IMR-90 (cell line): ENCODE results near the gene DPP6. TPM values are rescaled to one million over a fixed set of nuclear protein-coding genes. Genes with fewer than 3 reads are reported as not detected.
A peak's percentile ranks its signal among the peaks of the same experiment; 100 is the strongest.

Experiments
- ATAC-seq: fragments of 200-7000 bp; cut with Tn5 transposase; 2 replicates; pipeline ENCODE4 v1.9.1; 2020; ENCODE audit warnings: low read depth, mild to moderate bottlenecking, moderate library complexity
- BruUV-seq: library from RNA; stranded (reverse); fragments of 400-500 nt; replicated peaks from 2 replicates; lab custom pipeline; 2021; lab: Mats Ljungman, UMichigan
- CTCF ChIA-PET: fragments of 300-600 bp; formaldehyde crosslinking; extraction: SDS; loops from one replicate; lab custom pipeline; 2021; ENCODE audit warnings: antibody characterized with exemption; lab: Yijun Ruan, JAX
- POLR2A ChIA-PET: fragments of 300-600 bp; sonication (Branson Sonifier 250); formaldehyde crosslinking; loops from one replicate; lab custom pipeline; 2022; ENCODE audit warnings: antibody characterized with exemption; ENCODE audit not compliant: unreplicated experiment; lab: Charles Lee
- DNase-seq: peaks from one replicate; pipeline ENCODE4 v3.0.0; 2013
- H2AFZ ChIP-seq: replicated peaks from 2 replicates; pipeline ENCODE3; 2013; ENCODE audit warnings: low read length, mild to moderate bottlenecking; ENCODE audit not compliant: poor library complexity
- H2AK5ac ChIP-seq: 2 replicates; pipeline ENCODE4 v1.6.1; 2013; ENCODE audit warnings: low read depth, low read length, inconsistent platforms
- H2AK9ac ChIP-seq: replicated peaks from 2 replicates; pipeline ENCODE3; 2013; ENCODE audit warnings: mild to moderate bottlenecking, low read depth, low read length, moderate library complexity; ENCODE audit not compliant: poor library complexity
- H2BK120ac ChIP-seq: 2 replicates; pipeline ENCODE4 v1.6.1; 2013; ENCODE audit warnings: low read depth, low read length, inconsistent platforms
- H2BK15ac ChIP-seq: 3 replicates; pipeline ENCODE4 v1.6.1; 2013; ENCODE audit warnings: low read depth, low read length, inconsistent platforms
- H2BK20ac ChIP-seq: 2 replicates; pipeline ENCODE4 v1.6.1; 2013; ENCODE audit warnings: low read depth, mild to moderate bottlenecking, inconsistent platforms, low read length, moderate library complexity
- H2BK5ac ChIP-seq: 2 replicates; pipeline ENCODE4 v1.6.1; 2013; ENCODE audit warnings: mild to moderate bottlenecking, low read depth, low read length, inconsistent platforms; ENCODE audit not compliant: poor library complexity, severe bottlenecking
- H3K14ac ChIP-seq: replicated peaks from 2 replicates; pipeline ENCODE4 v1.6.1; 2013; ENCODE audit warnings: low read depth, low read length, inconsistent platforms
- H3K18ac ChIP-seq: 2 replicates; pipeline ENCODE4 v1.6.1; 2013; ENCODE audit warnings: low read depth, low read length, control low read depth
- H3K23ac ChIP-seq: 2 replicates; pipeline ENCODE4 v1.6.1; 2013; ENCODE audit warnings: low read depth, low read length, inconsistent platforms
- H3K27ac ChIP-seq: 2 replicates; pipeline ENCODE4 v1.5.1; 2013; ENCODE audit warnings: mild to moderate bottlenecking, control low read depth, low read length; ENCODE audit not compliant: insufficient read depth
- H3K27me3 ChIP-seq: 2 replicates; pipeline ENCODE4 v1.6.1; 2013; ENCODE audit warnings: low read length; ENCODE audit not compliant: control insufficient read depth, insufficient read depth
- H3K36me3 ChIP-seq: 2 replicates; pipeline ENCODE4 v1.6.1; 2013; ENCODE audit warnings: low read length, mixed read lengths; ENCODE audit not compliant: control insufficient read depth, insufficient read depth
- H3K4ac ChIP-seq: 2 replicates; pipeline ENCODE4 v1.6.1; 2013; ENCODE audit warnings: low read depth, low read length, inconsistent platforms
- H3K4me1 ChIP-seq: 2 replicates; pipeline ENCODE4 v1.6.1; 2013; ENCODE audit warnings: low read length, mixed read lengths; ENCODE audit not compliant: control insufficient read depth, insufficient read depth
- H3K4me2 ChIP-seq: 2 replicates; pipeline ENCODE4 v1.6.1; 2013; ENCODE audit warnings: low read depth, mild to moderate bottlenecking, control low read depth, low read length, moderate library complexity
- H3K4me3 ChIP-seq: 2 replicates; pipeline ENCODE4 v1.5.1; 2013; ENCODE audit warnings: low read depth, mild to moderate bottlenecking, control low read depth, low read length, moderate library complexity; ENCODE audit not compliant: insufficient read depth
- H3K56ac ChIP-seq: 2 replicates; pipeline ENCODE4 v1.6.1; 2013; ENCODE audit warnings: low read length, inconsistent platforms; ENCODE audit not compliant: insufficient read depth; ENCODE audit errors: extremely low read depth
- H3K79me1 ChIP-seq, 2 experiments: 2 replicates each; pipeline ENCODE4 v1.6.1; 2013; ENCODE audit warnings: low read length in 2 of 2, inconsistent platforms in 1 of 2, low read depth in 1 of 2
- H3K9ac ChIP-seq: 2 replicates; pipeline ENCODE4 v1.6.1; 2013; ENCODE audit warnings: low read depth, low read length, control low read depth
- H3K9me1 ChIP-seq: 2 replicates; pipeline ENCODE4 v1.6.1; 2013; ENCODE audit warnings: low read length, inconsistent platforms; ENCODE audit not compliant: insufficient read depth
- H3K9me3 ChIP-seq: 2 replicates; pipeline ENCODE4 v1.6.1; 2013; ENCODE audit warnings: low read length; ENCODE audit not compliant: control insufficient read depth, insufficient read depth
- H4K20me1 ChIP-seq: 2 replicates; pipeline ENCODE4 v1.6.1; 2013; ENCODE audit warnings: low read length, inconsistent platforms; ENCODE audit not compliant: insufficient read depth
- H4K5ac ChIP-seq: 2 replicates; pipeline ENCODE4 v1.6.1; 2013; ENCODE audit warnings: mild to moderate bottlenecking, low read depth, low read length, control low read depth
- H4K8ac ChIP-seq, 2 experiments: 2 replicates each; pipeline ENCODE4 v1.6.1; 2013; ENCODE audit warnings: low read depth in 2 of 2, low read length in 2 of 2, control low read depth in 1 of 2, inconsistent platforms in 1 of 2
- H4K91ac ChIP-seq: 2 replicates; pipeline ENCODE4 v1.6.1; 2013; ENCODE audit warnings: low read depth, low read length, inconsistent platforms; ENCODE audit not compliant: insufficient read depth
- ELK1 ChIP-seq: fragments of 150-350 bp; IDR thresholded peaks from 2 replicates; pipeline ENCODE4 v1.6.1; 2016; ENCODE audit warnings: low read depth, mild to moderate bottlenecking, low read length, moderate library complexity, borderline replicate concordance
- RAD21 ChIP-seq: IDR thresholded peaks from 2 replicates; pipeline ENCODE4 v1.6.1; 2012; ENCODE audit warnings: low read length, improper control_type of control experiment
- SMC3 ChIP-seq: fragments of 150-350 bp; IDR thresholded peaks from 2 replicates; pipeline ENCODE4 v1.6.1; 2016; ENCODE audit warnings: low read depth, mild to moderate bottlenecking, antibody characterized with exemption, low read length, moderate library complexity
- WGBS, 2 experiments: methylation state at CpG; one replicate each; pipeline versions ENCODE4 v1.1.5 to v1.1.7; 2013; ENCODE audit warnings: missing lambda C conversion rate in 2 of 2; ENCODE audit not compliant: insufficient read length in 1 of 2; ENCODE audit errors: extremely low coverage in 2 of 2; 5-methylcytosine and 5-hydroxymethylcytosine counted together
- dilution Hi-C: fragments of 300-500 bp; cut with HindIII; formaldehyde crosslinking; loops from one replicate; pipeline ENCODE4 v1.14.3; 2018; ENCODE audit warnings: low sequenced_read_pairs; ENCODE audit not compliant: unreplicated experiment
- in situ Hi-C: fragments of 300-500 bp; cut with MboI; formaldehyde crosslinking; loops from 3 replicates; pipeline ENCODE4 v1.14.3; 2019; ENCODE audit warnings: low sequenced_read_pairs, inconsistent platforms, mixed read lengths
- intact Hi-C: fragments of 100-400 bp; cut with micrococcal nuclease; formaldehyde crosslinking; loops from 2 replicates; pipeline ENCODE4 v1.10.0; 2022
- polyA plus RNA-seq, 3 experiments: library from polyadenylated mRNA; depleted of rRNA; stranded (reverse); fragments of >200 nt; gene quantifications; 2 replicates each; pipeline ENCODE4 v1.2.3, GENCODE V29; 2012; ENCODE audit warnings: low replicate concordance in 1 of 3
- total RNA-seq: library from RNA; depleted of rRNA; stranded (reverse); fragments of >200 nt; gene quantifications from 2 replicates; pipeline ENCODE4 v1.2.3, GENCODE V29; 2012

DPP6 gene
- total and polyA plus RNA-seq, 2 of the 4 experiments (the other 2 are of a cell fraction) = not detected

GRCh38 chr7:154929006-154929726, 877.0 kb downstream of the DPP6 start:
- intact Hi-C loops (loop anchor here (5.0 kb wide), 4 partner anchors 143 to 838 kb away; partner anchors contain the start of gene HTR5A), dilution Hi-C loops (no loop called here), in situ Hi-C loops (loop anchor here (10.0 kb wide), 1 partner anchor 416 kb away; no protein-coding TSS in a partner anchor)
- 0 out of 2 replicates have a peak overlapping the region, but pooled peaks have one; percentile 13 for H2AK5ac ChIP-seq
- no peaks in the 10 kb centered on the region; a peak in 1 of 4 replicates for H3K79me1 ChIP-seq
- TF ChIP-seq SMC3 (no peak), RAD21 (no peak), ELK1 (no peak)
- no peak overlapping the region for H3K23ac ChIP-seq
- peak overlapping the region; percentile 13 for H2BK120ac ChIP-seq
- no peak overlapping the region for H4K91ac ChIP-seq
- peak overlapping the region; percentile 86 for H3K4me2 ChIP-seq
- H3K9ac ChIP-seq = peak overlapping the region; percentile 71
- no peaks in the 10 kb centered on the region for H4K20me1 ChIP-seq
- CTCF ChIA-PET = interaction anchor here (0.6 to 2.1 kb wide), 3 partner anchors 16 to 24 kb away, joined by 3 to 13 read pairs (median 3); no protein-coding TSS in a partner anchor
- H3K36me3 ChIP-seq = 0 out of 2 replicates have a peak, but pooled peaks cover 1% of the 10 kb centered on the region
- DNase-seq = no peak
- H2BK20ac ChIP-seq = no peak overlapping the region
- no peak overlapping the region; the same call in 1 of the 2 replicates for H3K18ac ChIP-seq
- POLR2A ChIA-PET = no interaction called here
- H4K8ac ChIP-seq = peak overlapping the region; percentile 63 to 81; a peak in 3 of 4 replicates
- H2AFZ ChIP-seq = peak overlapping the region; percentile 93
- peak overlapping the region; percentile 58 for H3K4ac ChIP-seq
- WGBS, 2 experiments = 92% methylated on average over 2 of the region's 9 CpGs; no CpG with 5 or more reads in 1 of the 2 experiments
- no peak for ATAC-seq
- no peaks in the 10 kb centered on the region; the same call in 1 of the 2 replicates for H3K9me3 ChIP-seq
- H3K27ac ChIP-seq = peak overlapping the region; percentile 28
- H3K4me1 ChIP-seq = 0 out of 2 replicates have a peak, but pooled peaks cover 2% of the 10 kb centered on the region
- H3K56ac ChIP-seq = no peak overlapping the region
- peak overlapping the region; percentile 57 for H3K14ac ChIP-seq
- no peak overlapping the region for H2BK15ac ChIP-seq
- peak overlapping the region; percentile 44 for H2AK9ac ChIP-seq
- no peaks in the 10 kb centered on the region for H3K27me3 ChIP-seq
- no peaks in the 10 kb centered on the region; the same call in 1 of the 2 replicates for H3K9me1 ChIP-seq
- H2BK5ac ChIP-seq = no peak overlapping the region
- H3K4me3 ChIP-seq = peak overlapping the region; percentile 60
- no TSS peak for BruUV-seq
- H4K5ac ChIP-seq = peak overlapping the region; percentile 71
